GM10266 (cell line): ENCODE measurements around the gene GLG1.
A peak's percentile ranks its signal among the peaks of the same experiment; 100 is the strongest.
"Not testable (repeated sequence)": the region's sequence is repeated elsewhere in the genome, so short reads cannot be mapped to it uniquely, and the experiment has no call there.

Experiments used
- DNase-seq: peaks from one replicate; pipeline ENCODE4 v3.0.0; 2012; ENCODE audit errors: extremely low spot score
- TF ChIP-seq, protein P1 (sequence below): IDR thresholded peaks from 2 replicates; pipeline ENCODE4 v1.5.1; 2012; ENCODE audit warnings: mild to moderate bottlenecking, low read depth; ENCODE audit not compliant: control insufficient read depth, insufficient read depth; ENCODE audit errors: missing control alignments

GLG1 gene

DNA sequence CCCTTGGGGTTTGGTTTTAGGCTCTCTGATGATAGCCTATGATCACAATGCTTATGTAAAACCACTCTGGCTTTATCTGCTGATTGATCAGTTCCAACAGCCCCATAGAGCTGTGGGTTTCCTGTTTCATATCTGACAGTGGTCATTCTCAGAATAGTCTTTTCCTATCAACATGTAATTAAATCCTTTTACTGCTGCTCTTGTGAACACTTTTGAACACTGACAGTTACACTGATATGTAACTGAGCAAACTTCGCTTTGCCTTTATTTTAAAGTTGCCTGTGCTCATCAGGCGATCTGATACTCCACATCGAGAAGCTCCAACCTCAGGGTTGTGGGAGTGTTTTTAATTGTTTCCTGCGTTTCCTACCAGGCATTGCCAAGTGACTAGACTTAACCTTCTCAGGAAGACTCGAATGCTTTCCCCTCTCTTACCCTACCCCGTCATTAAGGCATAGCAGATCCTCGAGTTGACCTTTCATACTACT is 168.4 kb downstream of the GLG1 start:
- DNase-seq = no peak
- TF ChIP-seq, protein P1, sequence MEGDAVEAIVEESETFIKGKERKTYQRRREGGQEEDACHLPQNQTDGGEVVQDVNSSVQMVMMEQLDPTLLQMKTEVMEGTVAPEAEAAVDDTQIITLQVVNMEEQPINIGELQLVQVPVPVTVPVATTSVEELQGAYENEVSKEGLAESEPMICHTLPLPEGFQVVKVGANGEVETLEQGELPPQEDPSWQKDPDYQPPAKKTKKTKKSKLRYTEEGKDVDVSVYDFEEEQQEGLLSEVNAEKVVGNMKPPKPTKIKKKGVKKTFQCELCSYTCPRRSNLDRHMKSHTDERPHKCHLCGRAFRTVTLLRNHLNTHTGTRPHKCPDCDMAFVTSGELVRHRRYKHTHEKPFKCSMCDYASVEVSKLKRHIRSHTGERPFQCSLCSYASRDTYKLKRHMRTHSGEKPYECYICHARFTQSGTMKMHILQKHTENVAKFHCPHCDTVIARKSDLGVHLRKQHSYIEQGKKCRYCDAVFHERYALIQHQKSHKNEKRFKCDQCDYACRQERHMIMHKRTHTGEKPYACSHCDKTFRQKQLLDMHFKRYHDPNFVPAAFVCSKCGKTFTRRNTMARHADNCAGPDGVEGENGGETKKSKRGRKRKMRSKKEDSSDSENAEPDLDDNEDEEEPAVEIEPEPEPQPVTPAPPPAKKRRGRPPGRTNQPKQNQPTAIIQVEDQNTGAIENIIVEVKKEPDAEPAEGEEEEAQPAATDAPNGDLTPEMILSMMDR = no peak

DNA sequence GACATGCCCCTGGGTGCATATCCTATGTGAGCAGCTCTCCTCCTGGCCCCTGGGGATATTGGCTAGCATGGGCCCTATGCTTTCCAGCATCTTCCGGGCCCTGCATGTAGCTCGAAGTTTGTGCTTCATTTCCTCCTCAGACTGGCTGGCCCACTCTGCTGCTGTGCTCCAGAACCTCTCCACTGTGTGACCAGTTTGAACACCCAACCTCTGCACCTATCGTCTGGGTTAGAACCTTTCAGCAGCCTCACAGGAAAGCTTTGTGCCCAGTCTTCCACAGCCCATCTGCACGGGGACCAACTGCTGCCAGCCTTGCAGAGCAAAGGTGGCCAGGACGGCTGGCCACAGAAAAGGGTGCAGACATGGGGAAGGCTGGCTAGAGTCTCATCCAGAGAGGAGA is 175.4 kb downstream of the GLG1 start:
- TF ChIP-seq, protein P1 = no peak
- no peak for DNase-seq

- TF ChIP-seq, protein P1 = peak; percentile 58
- DNase-seq = peak; percentile 40
These were observed 176.7 kb downstream of the GLG1 start for GRCh38 chr16:74430036-74430712.

DNA sequence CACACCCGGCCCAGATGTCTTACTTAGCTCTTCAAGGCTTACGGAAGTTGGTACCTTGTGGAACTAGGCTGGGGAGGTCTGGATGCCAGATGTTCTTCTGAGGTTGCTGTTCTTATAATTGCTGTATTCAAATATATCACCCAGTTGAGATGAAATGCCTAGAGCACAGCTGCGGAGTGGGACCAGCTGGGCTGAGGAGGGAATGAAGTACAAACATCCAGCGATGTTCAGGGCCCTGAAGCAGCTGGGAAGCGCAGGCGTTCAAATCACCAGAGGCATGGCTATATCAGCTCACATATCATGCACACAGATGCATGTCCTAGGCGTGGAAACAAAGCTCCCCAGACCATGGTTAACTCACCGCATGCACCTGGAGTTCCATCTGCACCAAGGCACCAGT is 178.4 kb downstream of the GLG1 start:
- not testable (repeated sequence) for DNase-seq

- DNase-seq = not testable (repeated sequence)
These were observed 181.2 kb downstream of the GLG1 start for GRCh38 chr16:74425751-74426150.

DNA sequence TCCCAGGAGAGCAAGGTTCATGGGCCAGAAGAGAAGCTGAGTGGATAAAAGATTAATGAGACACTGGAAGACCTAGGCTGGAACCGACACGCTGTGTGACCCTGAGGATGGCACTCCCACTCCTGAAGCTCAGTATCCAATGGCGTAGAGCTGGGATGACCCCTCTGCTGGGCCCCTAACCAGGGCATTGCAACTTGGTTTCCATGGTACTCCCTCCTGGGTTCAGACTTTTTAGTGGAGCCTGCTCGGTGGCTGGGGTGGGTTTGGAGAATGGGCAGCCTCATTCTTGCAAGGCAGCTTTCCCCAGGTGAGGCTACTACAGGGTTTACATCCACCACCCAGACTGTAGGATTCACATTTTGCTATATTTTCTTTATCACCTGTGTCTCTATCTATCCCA is 183.2 kb downstream of the GLG1 start:
- not testable (repeated sequence) for DNase-seq

- DNase-seq = not testable (repeated sequence)
These were observed 184.8 kb downstream of the GLG1 start for GRCh38 chr16:74422086-74422485.

GRCh38 chr16:74421482-74421785 is 185.5 kb downstream of the GLG1 start:
- not testable (repeated sequence) for DNase-seq

DNA sequence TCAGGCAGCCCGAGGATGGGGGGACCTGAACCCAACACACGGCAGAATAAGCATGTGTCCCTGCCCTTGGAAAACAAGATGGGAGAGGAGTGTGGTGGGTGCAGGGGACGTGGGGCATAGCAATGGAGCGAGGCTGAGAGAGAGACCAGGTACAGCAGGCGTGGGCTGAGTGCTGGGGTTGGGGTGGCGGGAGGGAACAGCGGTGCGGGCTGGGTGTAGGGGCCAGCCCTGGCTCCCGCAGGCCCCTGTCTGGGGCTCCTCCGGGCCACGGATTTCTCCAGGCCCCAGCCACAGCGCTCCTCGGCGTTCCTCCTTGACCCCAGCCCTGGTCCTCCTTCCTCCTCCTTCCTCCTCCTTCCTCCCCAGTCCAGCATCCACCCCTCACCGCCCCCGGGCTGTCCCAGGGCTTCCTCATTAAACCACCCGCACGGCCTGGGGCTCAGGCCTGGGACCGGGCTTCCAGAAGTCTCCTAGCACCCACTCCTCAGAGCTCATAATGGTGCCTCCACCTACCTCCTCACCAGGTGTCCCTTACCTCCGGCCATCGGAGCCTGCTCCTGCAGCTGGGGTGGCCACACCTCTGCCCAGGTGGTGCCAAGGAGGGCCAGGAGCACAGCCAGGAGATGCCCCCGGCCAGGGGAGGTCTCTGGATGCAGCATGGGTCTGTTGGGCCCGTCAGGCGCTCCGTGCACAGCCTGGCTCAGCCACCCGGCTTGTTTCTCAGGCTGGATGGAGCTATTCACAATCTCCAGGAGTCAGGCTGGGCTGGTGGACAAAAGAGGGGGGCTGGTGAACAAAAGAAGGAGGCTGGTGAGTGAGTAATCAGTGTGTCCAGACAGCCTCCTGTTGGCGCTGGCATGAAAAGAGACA is 186.1 kb downstream of the GLG1 start, which contains the start of gene CLEC18B:
Gene CLEC18B, minus strand, starts transcription at position 867 of the 870 bp plus-strand sequence. Its CDS starts 208 bp downstream, at position 659.
- DNase-seq = not testable (repeated sequence)

GRCh38 chr16:74419811-74420210 is 187.1 kb downstream of the GLG1 start:
- DNase-seq = not testable (repeated sequence)

GRCh38 chr16:74417897-74418296 is 189.0 kb downstream of the GLG1 start:
- not testable (repeated sequence) for DNase-seq

DNA sequence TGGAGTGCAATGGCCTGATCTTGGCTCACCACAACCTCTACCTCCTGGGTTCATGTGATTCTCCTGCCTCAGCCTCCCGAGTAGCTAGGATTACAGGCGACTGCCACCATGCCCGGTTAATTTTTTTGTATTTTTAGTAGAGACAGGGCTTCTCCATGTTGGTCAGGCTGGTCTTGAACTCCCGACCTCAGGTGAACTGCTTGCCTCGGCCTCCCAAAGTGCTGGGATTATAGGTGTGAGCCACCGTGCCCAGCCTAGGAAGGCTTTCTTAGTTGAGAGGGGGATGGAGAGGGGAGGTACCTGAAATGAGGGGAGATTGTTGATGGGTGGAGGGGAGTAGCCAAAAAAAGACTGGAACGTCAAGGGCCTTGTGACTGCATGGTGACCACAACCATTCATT is 193.0 kb downstream of the GLG1 start:
- not testable (repeated sequence) for DNase-seq

DNA sequence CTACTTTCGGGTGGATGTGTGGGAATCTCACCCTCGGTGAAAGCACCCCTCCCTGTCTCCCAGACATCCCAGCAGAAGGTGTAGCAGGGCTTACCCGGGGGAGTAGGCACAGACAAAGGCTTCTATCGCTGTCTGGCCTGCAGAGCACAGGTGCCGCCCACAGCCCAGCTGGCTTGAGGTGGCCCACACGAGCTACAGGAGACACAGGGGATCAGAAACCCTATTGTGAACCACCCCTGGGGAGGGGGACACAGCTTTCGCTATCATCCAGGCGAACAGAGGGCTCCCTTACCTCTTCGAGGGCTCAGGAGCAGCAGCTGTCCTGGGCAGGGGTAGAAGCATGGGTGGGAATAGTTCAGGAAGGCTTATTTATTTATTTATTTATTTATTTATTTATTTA is 193.4 kb downstream of the GLG1 start:
- DNase-seq = not testable (repeated sequence)

DNA sequence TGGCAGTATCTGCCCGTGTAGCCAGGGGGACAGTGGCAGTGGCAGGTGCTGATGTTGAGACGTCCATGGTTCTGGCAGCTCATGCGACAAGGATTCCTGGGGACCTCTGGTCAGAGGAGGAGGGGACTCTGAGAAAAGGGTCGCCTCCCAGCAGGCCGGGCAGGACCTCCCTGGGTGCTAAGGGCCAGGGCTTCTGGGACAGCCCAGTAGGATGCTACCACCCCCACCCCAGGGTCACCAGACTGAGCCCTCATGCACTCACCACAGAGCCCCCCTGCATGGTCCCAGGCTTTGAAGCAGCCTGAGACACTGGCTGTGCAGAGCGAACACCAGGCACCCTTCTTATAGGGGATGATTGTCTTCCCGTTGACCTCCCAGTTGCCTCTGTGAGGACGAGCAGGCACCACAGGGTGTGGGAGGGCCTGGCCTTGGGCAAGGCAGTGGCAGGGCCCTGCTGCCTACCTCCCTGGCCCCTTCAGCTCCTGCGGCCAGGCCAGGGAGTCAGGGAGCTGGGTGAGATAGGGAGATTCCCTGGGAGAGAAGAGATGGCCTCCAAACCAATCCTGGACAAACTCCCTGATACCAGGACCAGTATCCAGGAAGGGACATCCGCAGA is 194.0 kb downstream of the GLG1 start:
- not testable (repeated sequence) for DNase-seq

DNA sequence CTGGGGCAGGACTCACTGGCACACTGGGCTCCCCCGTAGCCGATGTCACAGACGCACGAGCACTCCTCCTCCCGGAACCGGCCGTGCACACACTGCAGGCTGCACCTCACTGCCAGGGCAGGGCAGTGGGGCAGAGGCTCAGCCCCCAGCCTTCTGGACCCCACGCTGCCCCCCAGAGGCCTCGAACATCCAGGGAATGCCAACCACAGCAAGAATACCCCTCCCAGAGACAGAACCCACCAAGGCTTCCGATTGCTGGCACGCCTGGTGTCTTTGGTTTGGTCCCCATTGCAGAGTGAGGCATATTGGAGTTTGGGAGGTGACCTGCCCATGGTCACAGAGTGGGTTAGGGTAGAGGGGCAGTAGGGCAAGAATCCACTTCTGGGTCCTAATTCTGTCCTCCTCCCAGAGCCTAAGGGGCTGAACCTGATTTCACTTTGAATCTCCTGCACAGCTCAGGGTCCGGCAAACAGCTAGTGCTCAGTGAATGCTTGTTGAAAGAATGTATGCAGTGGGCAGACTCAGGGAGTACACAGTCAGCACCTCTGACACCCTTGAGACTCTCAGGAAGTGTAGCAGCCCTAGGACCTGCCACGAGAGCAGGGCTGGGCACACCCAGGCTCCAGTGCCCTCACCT is 194.7 kb downstream of the GLG1 start:
- DNase-seq = not testable (repeated sequence)

DNA sequence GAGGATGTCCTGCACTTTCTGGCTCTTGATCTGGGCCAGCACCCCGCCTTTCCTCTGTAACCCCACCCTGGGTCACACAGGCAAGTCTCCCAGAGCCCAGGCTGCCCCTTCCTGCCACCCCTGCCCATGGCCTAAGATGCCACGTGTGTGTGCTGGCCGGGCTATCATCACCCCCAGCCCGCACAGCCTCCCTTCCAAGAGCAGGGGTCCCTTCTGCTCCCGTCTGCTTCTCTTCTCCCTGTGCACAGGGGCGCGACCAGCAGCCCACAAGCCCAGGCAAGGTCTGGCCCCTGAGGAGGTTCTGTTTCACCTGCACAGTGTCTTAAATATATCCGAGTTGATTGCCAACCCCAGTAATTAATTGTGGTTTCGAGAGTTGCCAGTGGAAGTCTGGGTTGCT is 195.9 kb downstream of the GLG1 start:
- DNase-seq = not testable (repeated sequence)
